GM21423 (cell line): ENCODE data around the gene TSPAN12.
"Not testable (repeated sequence)": the region's sequence is repeated elsewhere in the genome, so short reads cannot be mapped to it uniquely, and the experiment has no call there.

Source experiments
- ATAC-seq: cut with Tn5 transposase; IDR thresholded peaks from one replicate; pipeline ENCODE4 v1.9.1; 2021; ENCODE audit warnings: mild to moderate bottlenecking, moderate library complexity; ENCODE audit not compliant: unreplicated experiment

TSPAN12 gene

GRCh38 chr7:120807390-120807789, 50.6 kb downstream of the TSPAN12 start:
- no peak for ATAC-seq

- ATAC-seq = peak; percentile 66
Measured at GRCh38 chr7:120806669-120807068, 51.3 kb downstream of the TSPAN12 start.

- ATAC-seq = peak; percentile 67
Measured at GRCh38 chr7:120805636-120806388, 52.1 kb downstream of the TSPAN12 start.

GRCh38 chr7:120802751-120803150, 55.2 kb downstream of the TSPAN12 start:
- ATAC-seq = no peak

GRCh38 chr7:120799813-120800475, 58.0 kb downstream of the TSPAN12 start:
- ATAC-seq = no peak

GRCh38 chr7:120799147-120799546, 58.8 kb downstream of the TSPAN12 start:
- no peak for ATAC-seq

GRCh38 chr7:120797026-120797645, 60.8 kb downstream of the TSPAN12 start:
- no peak for ATAC-seq

GRCh38 chr7:120794106-120794729, 63.7 kb downstream of the TSPAN12 start:
- no peak for ATAC-seq

GRCh38 chr7:120793213-120793936, 64.6 kb downstream of the TSPAN12 start:
- ATAC-seq = no peak

- ATAC-seq = no peak
Measured at GRCh38 chr7:120792861-120793130, 65.1 kb downstream of the TSPAN12 start.

- peak; percentile 92 for ATAC-seq
Measured at GRCh38 chr7:120792091-120792860, 65.7 kb downstream of the TSPAN12 start.

- ATAC-seq = no peak
Measured at GRCh38 chr7:120785095-120785494, 72.8 kb downstream of the TSPAN12 start.

- no peak for ATAC-seq
Measured at GRCh38 chr7:120783721-120784120, 74.2 kb downstream of the TSPAN12 start.

- ATAC-seq = no peak
Measured at GRCh38 chr7:120783273-120783672, 74.7 kb downstream of the TSPAN12 start.

GRCh38 chr7:120781924-120782323, 76.0 kb downstream of the TSPAN12 start:
- not testable (repeated sequence) for ATAC-seq

- no peak for ATAC-seq
Measured at GRCh38 chr7:120780938-120781337, 77.0 kb downstream of the TSPAN12 start.

- not testable (repeated sequence) for ATAC-seq
Measured at GRCh38 chr7:120780451-120780850, 77.5 kb downstream of the TSPAN12 start.

- not testable (repeated sequence) for ATAC-seq
Measured at GRCh38 chr7:120779078-120779477, 78.9 kb downstream of the TSPAN12 start.

- ATAC-seq = no peak
Measured at GRCh38 chr7:120775755-120776154, 82.2 kb downstream of the TSPAN12 start.

- ATAC-seq = no peak
Measured at GRCh38 chr7:120774481-120774880, 83.5 kb downstream of the TSPAN12 start.
